Upper lobe of right lung (tissue), 1 donor: Measurements from ENCODE around the gene ZNF248. TPM values are rescaled to one million over a fixed set of nuclear protein-coding genes. Genes with fewer than 3 reads are reported as not detected.

ENCODE experiments used
- ATAC-seq: fragments of 200-7000 bp; cut with Tn5 transposase; one replicate; pipeline ENCODE4 v1.9.1; 2020; ENCODE audit warnings: mild to moderate bottlenecking, moderate library complexity
- DNase-seq: peaks from one replicate; pipeline ENCODE4 v3.0.0-alpha.2; 2020
- H3K27ac ChIP-seq: fragments of 200-600 bp; one replicate; pipeline ENCODE4 v1.8.0; 2022
- H3K27me3 ChIP-seq: fragments of 200-600 bp; one replicate; pipeline ENCODE4 v1.8.0; 2022; ENCODE audit warnings: mild to moderate bottlenecking
- H3K36me3 ChIP-seq: fragments of 200-600 bp; one replicate; pipeline ENCODE4 v1.8.0; 2022
- H3K4me1 ChIP-seq: fragments of 200-600 bp; one replicate; pipeline ENCODE4 v1.8.0; 2022
- H3K4me3 ChIP-seq: fragments of 200-600 bp; one replicate; pipeline ENCODE4 v1.8.0; 2022; ENCODE audit warnings: mild to moderate bottlenecking
- H3K9me3 ChIP-seq: fragments of 200-600 bp; one replicate; pipeline ENCODE4 v1.8.0; 2022
- CTCF ChIP-seq: fragments of 200-600 bp; IDR thresholded peaks from one replicate; pipeline ENCODE4 v1.8.0; 2022; ENCODE audit warnings: antibody characterized with exemption
- intact Hi-C: fragments of 100-400 bp; cut with DNase I; formaldehyde crosslinking; loops from one replicate; pipeline ENCODE4 v1.11.0; 2022
- total RNA-seq: library from RNA; stranded (reverse); fragmentation: NEBNext Ultra II Directional; extraction: Animal tissue kit (Norgen Biotek cat#: 25700); gene quantifications from one replicate; pipeline ENCODE4 v1.2.1, GENCODE V29; 2021
- donor health status: DM: no; HTN: yes; CAD: no; lungs with severe emphysema.

The ZNF248 gene
- total RNA-seq, 1 donor from 2014 or later, result 14.3 TPM

GRCh38 chr10:37801557-37801956 is 55.9 kb downstream of the ZNF248 start:
- no peak for TF ChIP-seq CTCF
- ATAC-seq, result no peak

GRCh38 chr10:37794305-37794976 is 63.0 kb downstream of the ZNF248 start:
- Histone ChIP-seq H3K27ac (no peak overlapping the region), H3K27me3 (no peaks in the 10 kb centered on the region), H3K4me3 (no peak overlapping the region), H3K9me3 (peaks cover 25% of the 10 kb centered on the region), H3K36me3 (no peaks in the 10 kb centered on the region), H3K4me1 (no peaks in the 10 kb centered on the region)
- DNase-seq, result no peak
- ATAC-seq, result no peak
- intact Hi-C loops, result no loop called here
- TF ChIP-seq CTCF, result no peak

More at GRCh38 chr10:37801557-37801956, 55.9 kb downstream of the ZNF248 start:
- no peak for DNase-seq
- intact Hi-C loops, result no loop called here
- Histone ChIP-seq H3K9me3 (no peaks in the 10 kb centered on the region), H3K4me1 (no peaks in the 10 kb centered on the region), H3K27me3 (no peaks in the 10 kb centered on the region), H3K4me3 (no peak overlapping the region), H3K36me3 (no peaks in the 10 kb centered on the region), H3K27ac (no peak overlapping the region)

GRCh38 chr10:37789590-37789989 is 67.8 kb downstream of the ZNF248 start:
- DNase-seq (no peak), ATAC-seq (no peak)
- H3K27ac ChIP-seq, result no peak overlapping the region
- no peak overlapping the region for H3K4me3 ChIP-seq
- H3K9me3 ChIP-seq, result peaks cover 25% of the 10 kb centered on the region
- no peaks in the 10 kb centered on the region for H3K4me1 ChIP-seq
- H3K27me3 ChIP-seq, result no peaks in the 10 kb centered on the region
- no peak for TF ChIP-seq CTCF
- H3K36me3 ChIP-seq, result no peaks in the 10 kb centered on the region
- intact Hi-C loops, result no loop called here

- Histone ChIP-seq H3K27ac (no peak overlapping the region), H3K36me3 (no peaks in the 10 kb centered on the region), H3K4me1 (no peaks in the 10 kb centered on the region), H3K4me3 (no peak overlapping the region), H3K9me3 (peaks cover 17% of the 10 kb centered on the region), H3K27me3 (no peaks in the 10 kb centered on the region)
- intact Hi-C loops, result no loop called here
- ATAC-seq, result no peak
- DNase-seq, result no peak
- TF ChIP-seq CTCF, result no peak
Observed at GRCh38 chr10:37784678-37785077, 72.7 kb downstream of the ZNF248 start.

- DNase-seq (no peak), ATAC-seq (no peak)
- H3K4me3 ChIP-seq, result no peak overlapping the region
- intact Hi-C loops, result no loop called here
- no peak overlapping the region for H3K27ac ChIP-seq
- no peaks in the 10 kb centered on the region for H3K27me3 ChIP-seq
- peaks cover 12% of the 10 kb centered on the region for H3K9me3 ChIP-seq
- H3K4me1 ChIP-seq, result no peaks in the 10 kb centered on the region
- TF ChIP-seq CTCF, result no peak
- no peaks in the 10 kb centered on the region for H3K36me3 ChIP-seq
Observed at GRCh38 chr10:37780536-37780935, 76.9 kb downstream of the ZNF248 start.

- H3K4me1 ChIP-seq, result no peaks in the 10 kb centered on the region
- intact Hi-C loops, result no loop called here
- H3K27ac ChIP-seq, result no peak overlapping the region
- ATAC-seq (no peak), DNase-seq (no peak)
- peaks cover 12% of the 10 kb centered on the region for H3K9me3 ChIP-seq
- no peak overlapping the region for H3K4me3 ChIP-seq
- H3K36me3 ChIP-seq, result no peaks in the 10 kb centered on the region
- no peaks in the 10 kb centered on the region for H3K27me3 ChIP-seq
- no peak for TF ChIP-seq CTCF
Observed at GRCh38 chr10:37777056-37777455, 80.4 kb downstream of the ZNF248 start.
